ENCODE data around the gene UBQLN3. TPM values are rescaled to one million over a fixed set of nuclear protein-coding genes. Genes with fewer than 3 reads are reported as not detected.

UBQLN3 gene
- polyA plus RNA-seq, 1 donor from 2014 or later, result not detected

DNA sequence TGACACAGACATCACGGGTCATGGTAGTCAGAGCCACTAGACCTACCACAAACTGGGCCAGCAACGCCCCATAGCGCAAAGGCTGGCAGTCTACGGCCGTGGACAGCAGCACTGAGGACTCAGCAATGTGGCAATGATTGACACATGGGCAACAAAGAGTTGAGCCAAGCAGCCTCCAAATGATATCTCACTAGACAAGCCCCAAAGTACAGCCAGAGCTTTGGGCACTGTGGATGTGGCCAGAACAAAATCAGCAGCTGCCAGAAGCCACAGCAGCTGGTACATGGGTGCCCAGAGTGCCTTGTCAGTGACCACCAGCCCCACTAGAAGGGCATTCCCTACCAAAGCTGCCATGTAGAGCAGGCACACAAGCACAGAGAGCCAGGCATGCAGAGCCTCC, 18.0 kb upstream of the UBQLN3 start:
- Histone ChIP-seq H3K4me2 (ENCODE audit: low read length) (no peak overlapping the region), H3K27me3 (ENCODE audit: insufficient read depth, low read depth, low read length) (no peaks in the 10 kb centered on the region), H3F3A (ENCODE audit: insufficient read depth, low read length, poor library complexity, severe bottlenecking) (no peaks in the 10 kb centered on the region), H3K27ac (ENCODE audit: low read length) (no peak overlapping the region), H3K9ac (ENCODE audit: low read length) (no peak overlapping the region), H3K4me3 (ENCODE audit: low read length) (no peak overlapping the region), H3K36me3 (ENCODE audit: insufficient read depth, low read length) (no peaks in the 10 kb centered on the region), H4K20me1 (ENCODE audit: insufficient read depth) (no peaks in the 10 kb centered on the region), H3K9me2 (ENCODE audit: insufficient read depth, low read length) (no peaks in the 10 kb centered on the region), H2AFZ (ENCODE audit: low read depth, low read length) (no peak overlapping the region), H3K9me3 (ENCODE audit: low read length) (no peaks in the 10 kb centered on the region), H3K79me2 (replicated peaks; ENCODE audit: insufficient read depth, low read length) (no peaks in the 10 kb centered on the region)
- TF ChIP-seq EP300 (conservative IDR thresholded peaks at IDR 0.05; ENCODE audit: poor library complexity, severe bottlenecking) (no peak), MXI1 (conservative IDR thresholded peaks at IDR 0.05; ENCODE audit: poor library complexity, severe bottlenecking) (no peak), RAD21 (conservative IDR thresholded peaks at IDR 0.05) (no peak), POLR2AphosphoS5 (IDR thresholded peaks at IDR 0.05) (no peak), TAF1 (IDR thresholded peaks at IDR 0.05; ENCODE audit: low read depth) (no peak), EZH2 (IDR thresholded peaks at IDR 0.05; ENCODE audit: borderline replicate concordance, insufficient read depth, low read length, poor library complexity, severe bottlenecking) (no peak), SMC3 (conservative IDR thresholded peaks at IDR 0.05; ENCODE audit: poor library complexity) (no peak)
- TF ChIP-seq, protein P1, sequence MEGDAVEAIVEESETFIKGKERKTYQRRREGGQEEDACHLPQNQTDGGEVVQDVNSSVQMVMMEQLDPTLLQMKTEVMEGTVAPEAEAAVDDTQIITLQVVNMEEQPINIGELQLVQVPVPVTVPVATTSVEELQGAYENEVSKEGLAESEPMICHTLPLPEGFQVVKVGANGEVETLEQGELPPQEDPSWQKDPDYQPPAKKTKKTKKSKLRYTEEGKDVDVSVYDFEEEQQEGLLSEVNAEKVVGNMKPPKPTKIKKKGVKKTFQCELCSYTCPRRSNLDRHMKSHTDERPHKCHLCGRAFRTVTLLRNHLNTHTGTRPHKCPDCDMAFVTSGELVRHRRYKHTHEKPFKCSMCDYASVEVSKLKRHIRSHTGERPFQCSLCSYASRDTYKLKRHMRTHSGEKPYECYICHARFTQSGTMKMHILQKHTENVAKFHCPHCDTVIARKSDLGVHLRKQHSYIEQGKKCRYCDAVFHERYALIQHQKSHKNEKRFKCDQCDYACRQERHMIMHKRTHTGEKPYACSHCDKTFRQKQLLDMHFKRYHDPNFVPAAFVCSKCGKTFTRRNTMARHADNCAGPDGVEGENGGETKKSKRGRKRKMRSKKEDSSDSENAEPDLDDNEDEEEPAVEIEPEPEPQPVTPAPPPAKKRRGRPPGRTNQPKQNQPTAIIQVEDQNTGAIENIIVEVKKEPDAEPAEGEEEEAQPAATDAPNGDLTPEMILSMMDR (IDR thresholded peaks at IDR 0.05; ENCODE audit: poor library complexity, severe bottlenecking), result no peak
- TF ChIP-seq, protein P2, sequence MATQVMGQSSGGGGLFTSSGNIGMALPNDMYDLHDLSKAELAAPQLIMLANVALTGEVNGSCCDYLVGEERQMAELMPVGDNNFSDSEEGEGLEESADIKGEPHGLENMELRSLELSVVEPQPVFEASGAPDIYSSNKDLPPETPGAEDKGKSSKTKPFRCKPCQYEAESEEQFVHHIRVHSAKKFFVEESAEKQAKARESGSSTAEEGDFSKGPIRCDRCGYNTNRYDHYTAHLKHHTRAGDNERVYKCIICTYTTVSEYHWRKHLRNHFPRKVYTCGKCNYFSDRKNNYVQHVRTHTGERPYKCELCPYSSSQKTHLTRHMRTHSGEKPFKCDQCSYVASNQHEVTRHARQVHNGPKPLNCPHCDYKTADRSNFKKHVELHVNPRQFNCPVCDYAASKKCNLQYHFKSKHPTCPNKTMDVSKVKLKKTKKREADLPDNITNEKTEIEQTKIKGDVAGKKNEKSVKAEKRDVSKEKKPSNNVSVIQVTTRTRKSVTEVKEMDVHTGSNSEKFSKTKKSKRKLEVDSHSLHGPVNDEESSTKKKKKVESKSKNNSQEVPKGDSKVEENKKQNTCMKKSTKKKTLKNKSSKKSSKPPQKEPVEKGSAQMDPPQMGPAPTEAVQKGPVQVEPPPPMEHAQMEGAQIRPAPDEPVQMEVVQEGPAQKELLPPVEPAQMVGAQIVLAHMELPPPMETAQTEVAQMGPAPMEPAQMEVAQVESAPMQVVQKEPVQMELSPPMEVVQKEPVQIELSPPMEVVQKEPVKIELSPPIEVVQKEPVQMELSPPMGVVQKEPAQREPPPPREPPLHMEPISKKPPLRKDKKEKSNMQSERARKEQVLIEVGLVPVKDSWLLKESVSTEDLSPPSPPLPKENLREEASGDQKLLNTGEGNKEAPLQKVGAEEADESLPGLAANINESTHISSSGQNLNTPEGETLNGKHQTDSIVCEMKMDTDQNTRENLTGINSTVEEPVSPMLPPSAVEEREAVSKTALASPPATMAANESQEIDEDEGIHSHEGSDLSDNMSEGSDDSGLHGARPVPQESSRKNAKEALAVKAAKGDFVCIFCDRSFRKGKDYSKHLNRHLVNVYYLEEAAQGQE (IDR thresholded peaks at IDR 0.05; ENCODE audit: borderline replicate concordance), result no peak

DNA sequence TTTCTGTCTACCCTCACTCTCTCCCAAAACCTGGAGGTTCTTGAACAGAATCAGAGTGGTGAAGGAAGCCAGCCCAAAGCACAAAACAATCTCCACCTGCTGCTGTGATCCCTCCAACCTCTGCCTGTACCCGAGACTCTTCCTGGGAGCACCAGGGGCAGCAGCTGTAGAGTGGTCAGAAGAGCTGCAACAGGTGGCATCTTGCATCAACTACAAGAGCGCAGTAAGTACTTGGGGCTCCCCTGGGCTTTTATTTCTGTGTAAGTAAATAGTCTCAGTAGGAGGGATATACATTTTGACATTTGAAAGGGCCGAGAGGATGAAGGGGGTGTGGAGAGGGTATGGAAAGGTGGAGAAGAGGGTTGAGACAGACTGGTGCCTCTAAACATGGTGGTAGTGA, 15.0 kb upstream of the UBQLN3 start:
- H3K27me3 ChIP-seq (ENCODE audit: insufficient read depth, low read depth, low read length), result no peaks in the 10 kb centered on the region
- no peaks in the 10 kb centered on the region for H3K79me2 ChIP-seq (replicated peaks; ENCODE audit: insufficient read depth, low read length)
- no peak overlapping the region for H2AFZ ChIP-seq (ENCODE audit: low read depth, low read length)
- H3K9me2 ChIP-seq (ENCODE audit: insufficient read depth, low read length), result no peaks in the 10 kb centered on the region
- no peak overlapping the region for H3K9ac ChIP-seq (ENCODE audit: low read length)
- H3K36me3 ChIP-seq (ENCODE audit: insufficient read depth, low read length), result no peaks in the 10 kb centered on the region
- H3K9me3 ChIP-seq (ENCODE audit: low read length), result no peaks in the 10 kb centered on the region
- no peak overlapping the region for H3K4me2 ChIP-seq (ENCODE audit: low read length)
- no peak overlapping the region for H3K27ac ChIP-seq (ENCODE audit: low read length)
- no peak overlapping the region for H3K4me3 ChIP-seq (ENCODE audit: low read length)
- no peak for TF ChIP-seq TAF1 (IDR thresholded peaks at IDR 0.05; ENCODE audit: low read depth)
- TF ChIP-seq EP300 (conservative IDR thresholded peaks at IDR 0.05; ENCODE audit: poor library complexity, severe bottlenecking), result no peak
- TF ChIP-seq, protein P1 (IDR thresholded peaks at IDR 0.05; ENCODE audit: poor library complexity, severe bottlenecking), result no peak
- no peak for TF ChIP-seq MXI1 (conservative IDR thresholded peaks at IDR 0.05; ENCODE audit: poor library complexity, severe bottlenecking)
- no peaks in the 10 kb centered on the region for H4K20me1 ChIP-seq (ENCODE audit: insufficient read depth)
- no peaks in the 10 kb centered on the region for H3F3A ChIP-seq (ENCODE audit: insufficient read depth, low read length, poor library complexity, severe bottlenecking)
